Activated CD4-positive, alpha-beta memory T cell treated with anti-CD3 and anti-CD28 coated beads for 36 hours (primary cell): ENCODE results near the gene MOSPD3. TPM values are rescaled to one million over a fixed set of nuclear protein-coding genes. Genes with fewer than 3 reads are reported as not detected.

Experiments
- CTCF ChIA-PET: fragments of 350-600 bp; sonication (Branson Sonifier 250); formaldehyde crosslinking; loops from one replicate; lab custom pipeline; 2021; ENCODE audit warnings: antibody characterized with exemption, inconsistent platforms; lab: Charles Lee
- POLR2A ChIA-PET: fragments of 350-600 bp; sonication (Branson Sonifier 250); formaldehyde crosslinking; loops from one replicate; lab custom pipeline; 2021; ENCODE audit warnings: antibody characterized with exemption; lab: Charles Lee
- DNase-seq: peaks from one replicate; pipeline ENCODE4 v3.0.0-alpha.2; 2020
- H3K27ac Mint-ChIP-seq: one replicate; pipeline ENCODE4 v1.8.0; 2021; ENCODE audit warnings: mixed read lengths
- H3K27me3 Mint-ChIP-seq: one replicate; pipeline ENCODE4 v1.8.0; 2021; ENCODE audit warnings: mixed read lengths
- H3K36me3 Mint-ChIP-seq: one replicate; pipeline ENCODE4 v1.8.0; 2021; ENCODE audit warnings: mixed read lengths
- H3K4me1 Mint-ChIP-seq: one replicate; pipeline ENCODE4 v1.8.0; 2021; ENCODE audit warnings: low read depth, mixed read lengths
- H3K4me3 Mint-ChIP-seq: one replicate; pipeline ENCODE4 v1.8.0; 2021; ENCODE audit warnings: mild to moderate bottlenecking, mixed read lengths
- H3K9me3 Mint-ChIP-seq: one replicate; pipeline ENCODE4 v1.8.0; 2021; ENCODE audit warnings: mixed read lengths
- intact Hi-C: fragments of 100-400 bp; cut with micrococcal nuclease; formaldehyde crosslinking; loops from one replicate; pipeline ENCODE4 v1.15.1; 2023
- total RNA-seq, 2 experiments: library from RNA; stranded (reverse); gene quantifications; one replicate each; pipeline ENCODE4 v1.2.3, GENCODE V29; 2021

MOSPD3 gene
- total RNA-seq, 2 experiments from 2014 or later, result 14.0 to 14.4 TPM

- POLR2A ChIA-PET, result no interaction called here
- Mint-ChIP-seq H3K9me3 (no peaks in the 10 kb centered on the region), H3K27ac (no peak overlapping the region), H3K4me1 (peaks cover 11% of the 10 kb centered on the region), H3K4me3 (no peak overlapping the region), H3K27me3 (no peaks in the 10 kb centered on the region), H3K36me3 (no peaks in the 10 kb centered on the region)
- DNase-seq, result no peak
- intact Hi-C loops, result no loop called here
- CTCF ChIA-PET, result interaction anchor here (0.6 kb wide), 1 partner anchor 106 kb away, joined by 4 read pairs; the partner anchor contains the start of gene POP7
Measured at GRCh38 chr7:100599911-100600729, 12.2 kb upstream of the MOSPD3 start.

GRCh38 chr7:100600730-100601038, 11.7 kb upstream of the MOSPD3 start:
- ChIA-PET POLR2A (no interaction called here), CTCF (no interaction called here)
- intact Hi-C loops, result no loop called here
- H3K27me3 Mint-ChIP-seq, result no peaks in the 10 kb centered on the region
- H3K4me1 Mint-ChIP-seq, result peaks cover 16% of the 10 kb centered on the region
- H3K27ac Mint-ChIP-seq, result no peak overlapping the region
- DNase-seq, result no peak
- H3K4me3 Mint-ChIP-seq, result no peak overlapping the region
- H3K36me3 Mint-ChIP-seq, result no peaks in the 10 kb centered on the region
- no peaks in the 10 kb centered on the region for H3K9me3 Mint-ChIP-seq

GRCh38 chr7:100602889-100603725, 9.2 kb upstream of the MOSPD3 start:
- no peak overlapping the region for H3K27ac Mint-ChIP-seq
- no peak for DNase-seq
- no peaks in the 10 kb centered on the region for H3K27me3 Mint-ChIP-seq
- ChIA-PET POLR2A (interaction anchor here (1.2 to 1.8 kb wide), 2 partner anchors 30 to 102 kb away, joined by 3 to 5 read pairs; partner anchors contain the start of gene POP7), CTCF (interaction anchor here (0.8 to 1.6 kb wide), 5 partner anchors 10 to 102 kb away, joined by 3 to 5 read pairs (median 4); partner anchors contain the start of genes FBXO24 and MOSPD3)
- H3K36me3 Mint-ChIP-seq, result no peaks in the 10 kb centered on the region
- peaks cover 18% of the 10 kb centered on the region for H3K4me1 Mint-ChIP-seq
- peak overlapping the region; percentile 80 for H3K4me3 Mint-ChIP-seq
- no peaks in the 10 kb centered on the region for H3K9me3 Mint-ChIP-seq
- intact Hi-C loops, result no loop called here

GRCh38 chr7:100603726-100604027, 8.7 kb upstream of the MOSPD3 start:
- H3K4me3 Mint-ChIP-seq, result peak overlapping the region; percentile 80
- ChIA-PET POLR2A (interaction anchor here (0.7 to 1.8 kb wide), 3 partner anchors 9 to 102 kb away, joined by 3 to 5 read pairs (median 3); partner anchors contain the start of genes MOSPD3 and POP7), CTCF (interaction anchor here (0.8 to 2.2 kb wide), 6 partner anchors 9 to 249 kb away, joined by 3 to 5 read pairs (median 4); partner anchors contain the start of genes FBXO24, MOSPD3 and SLC12A9)
- H3K27ac Mint-ChIP-seq, result peak overlapping the region; percentile 52
- intact Hi-C loops, result loop anchor here (1.0 to 2.0 kb wide), 4 partner anchors 9 to 91 kb away; partner anchors contain the start of genes FBXO24, GIGYF1, LRCH4 and MOSPD3
- H3K9me3 Mint-ChIP-seq, result no peaks in the 10 kb centered on the region
- peaks cover 18% of the 10 kb centered on the region for H3K4me1 Mint-ChIP-seq
- no peaks in the 10 kb centered on the region for H3K27me3 Mint-ChIP-seq
- no peak for DNase-seq
- no peaks in the 10 kb centered on the region for H3K36me3 Mint-ChIP-seq

- Mint-ChIP-seq H3K27ac (peak overlapping the region; percentile 52), H3K9me3 (no peaks in the 10 kb centered on the region), H3K4me3 (peak overlapping the region; percentile 80), H3K27me3 (no peaks in the 10 kb centered on the region), H3K4me1 (peaks cover 18% of the 10 kb centered on the region), H3K36me3 (no peaks in the 10 kb centered on the region)
- peak; percentile 85 for DNase-seq
- intact Hi-C loops, result loop anchor here (1.0 to 2.0 kb wide), 4 partner anchors 8 to 90 kb away; partner anchors contain the start of genes FBXO24, GIGYF1, LRCH4 and MOSPD3
- CTCF ChIA-PET, result interaction anchor here (0.8 to 2.2 kb wide), 13 partner anchors 9 to 248 kb away, joined by 3 to 13 read pairs (median 4); partner anchors contain the start of genes FBXO24, LRCH4, MOSPD3 and POP7
- POLR2A ChIA-PET, result interaction anchor here (0.7 to 1.8 kb wide), 4 partner anchors 8 to 101 kb away, joined by 3 to 5 read pairs (median 3); partner anchors contain the start of genes MOSPD3 and POP7
Measured at GRCh38 chr7:100604028-100604975, 8.0 kb upstream of the MOSPD3 start.

GRCh38 chr7:100604976-100605911, 7.1 kb upstream of the MOSPD3 start:
- DNase-seq, result peak; percentile 61
- intact Hi-C loops, result loop anchor here (1.0 to 2.0 kb wide), 4 partner anchors 7 to 90 kb away; partner anchors contain the start of genes FBXO24, GIGYF1, LRCH4 and MOSPD3
- Mint-ChIP-seq H3K36me3 (no peaks in the 10 kb centered on the region), H3K27me3 (no peaks in the 10 kb centered on the region), H3K27ac (no peak overlapping the region), H3K4me3 (peak overlapping the region; percentile 70), H3K9me3 (no peaks in the 10 kb centered on the region), H3K4me1 (peaks cover 18% of the 10 kb centered on the region)
- ChIA-PET CTCF (interaction anchor here (0.8 to 2.2 kb wide), 8 partner anchors 15 to 247 kb away, joined by 3 to 13 read pairs (median 4); partner anchors contain the start of genes FBXO24, LRCH4, POP7 and SLC12A9), POLR2A (interaction anchor here (0.7 to 1.4 kb wide), 3 partner anchors 19 to 34 kb away, joined by 3 to 5 read pairs (median 3); partner anchors contain the start of genes FBXO24 and LRCH4)

- H3K36me3 Mint-ChIP-seq, result no peaks in the 10 kb centered on the region
- intact Hi-C loops, result no loop called here
- H3K27me3 Mint-ChIP-seq, result no peaks in the 10 kb centered on the region
- no peaks in the 10 kb centered on the region for H3K9me3 Mint-ChIP-seq
- POLR2A ChIA-PET, result interaction anchor here (1.4 kb wide), 1 partner anchor 20 kb away, joined by 5 read pairs; the partner anchor contains the start of genes FBXO24 and LRCH4
- H3K4me1 Mint-ChIP-seq, result peaks cover 21% of the 10 kb centered on the region
- no peak for DNase-seq
- H3K27ac Mint-ChIP-seq, result no peak overlapping the region
- CTCF ChIA-PET, result interaction anchor here (2.2 kb wide), 1 partner anchor 99 kb away, joined by 9 read pairs; the partner anchor contains the start of gene POP7
- H3K4me3 Mint-ChIP-seq, result no peak overlapping the region
Measured at GRCh38 chr7:100606313-100606712, 6.0 kb upstream of the MOSPD3 start.

- no peaks in the 10 kb centered on the region for H3K9me3 Mint-ChIP-seq
- intact Hi-C loops, result no loop called here
- CTCF ChIA-PET, result interaction anchor here (0.8 kb wide), 1 partner anchor 21 kb away, joined by 3 read pairs; the partner anchor contains the start of genes FBXO24 and LRCH4
- no peak for DNase-seq
- POLR2A ChIA-PET, result no interaction called here
- no peak overlapping the region for H3K4me3 Mint-ChIP-seq
- H3K27ac Mint-ChIP-seq, result peak overlapping the region; percentile 13
- peaks cover 21% of the 10 kb centered on the region for H3K4me1 Mint-ChIP-seq
- no peaks in the 10 kb centered on the region for H3K36me3 Mint-ChIP-seq
- H3K27me3 Mint-ChIP-seq, result no peaks in the 10 kb centered on the region
Measured at GRCh38 chr7:100607111-100607510, 5.2 kb upstream of the MOSPD3 start.

- Mint-ChIP-seq H3K27ac (no peak overlapping the region), H3K4me1 (peaks cover 22% of the 10 kb centered on the region), H3K4me3 (no peak overlapping the region), H3K36me3 (no peaks in the 10 kb centered on the region), H3K9me3 (no peaks in the 10 kb centered on the region), H3K27me3 (no peaks in the 10 kb centered on the region)
- no peak for DNase-seq
- POLR2A ChIA-PET, result interaction anchor here (0.6 kb wide), 1 partner anchor 147 kb away, joined by 4 read pairs; no protein-coding TSS in a partner anchor
- CTCF ChIA-PET, result interaction anchor here (1.8 kb wide), 1 partner anchor 83 kb away, joined by 4 read pairs; no protein-coding TSS in a partner anchor
- intact Hi-C loops, result no loop called here
Measured at GRCh38 chr7:100609958-100610357, 2.4 kb upstream of the MOSPD3 start.
